C4-2B (cell line): ENCODE data around the gene USP14.
"Not testable (repeated sequence)": the region's sequence is repeated elsewhere in the genome, so short reads cannot be mapped to it uniquely, and the experiment has no call there.

Experiments
- H3K27ac ChIP-seq: fragments of 450-650 bp; 2 replicates; pipeline ENCODE4 v1.5.1; 2017
- CTCF ChIP-seq: fragments of 450-650 bp; conservative IDR thresholded peaks from 2 replicates; pipeline ENCODE4 v1.5.1; 2017; ENCODE audit warnings: mild to moderate bottlenecking
- ZFX ChIP-seq: fragments of 450-650 bp; IDR thresholded peaks from 2 replicates; pipeline ENCODE4 v1.6.1; 2017

The USP14 gene

DNA sequence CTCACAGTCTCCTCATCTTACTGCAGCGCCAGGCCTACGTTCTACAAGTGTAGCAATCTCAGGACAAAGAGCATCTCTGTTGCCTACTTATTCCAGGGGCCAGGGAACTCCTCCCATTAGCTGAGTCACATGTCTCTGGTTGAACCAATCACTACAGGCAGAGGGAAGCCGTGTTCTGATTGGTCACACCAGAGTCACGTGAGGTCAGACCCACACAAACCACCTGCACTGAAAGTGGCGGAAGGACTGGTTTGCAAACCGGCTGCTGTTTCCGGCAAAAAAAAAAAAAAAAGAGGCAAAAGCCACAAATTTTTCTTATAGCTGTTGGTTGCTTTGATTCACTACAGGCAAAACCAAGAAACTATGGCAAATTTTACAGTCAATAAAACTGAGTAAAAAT, 21.9 kb upstream of the USP14 start:
- H3K27ac ChIP-seq = no peak overlapping the region
- TF ChIP-seq CTCF (no peak), ZFX (no peak)

- H3K27ac ChIP-seq = no peak overlapping the region
- TF ChIP-seq CTCF = no peak
- no peak for TF ChIP-seq ZFX
Measured at GRCh38 chr18:137327-137726, 21.0 kb upstream of the USP14 start.

GRCh38 chr18:140670-141266, 17.6 kb upstream of the USP14 start:
- TF ChIP-seq ZFX (no peak), CTCF (no peak)
- no peak overlapping the region for H3K27ac ChIP-seq

- H3K27ac ChIP-seq = not testable (repeated sequence)
Measured at GRCh38 chr18:142624-143296, 15.6 kb upstream of the USP14 start.

DNA sequence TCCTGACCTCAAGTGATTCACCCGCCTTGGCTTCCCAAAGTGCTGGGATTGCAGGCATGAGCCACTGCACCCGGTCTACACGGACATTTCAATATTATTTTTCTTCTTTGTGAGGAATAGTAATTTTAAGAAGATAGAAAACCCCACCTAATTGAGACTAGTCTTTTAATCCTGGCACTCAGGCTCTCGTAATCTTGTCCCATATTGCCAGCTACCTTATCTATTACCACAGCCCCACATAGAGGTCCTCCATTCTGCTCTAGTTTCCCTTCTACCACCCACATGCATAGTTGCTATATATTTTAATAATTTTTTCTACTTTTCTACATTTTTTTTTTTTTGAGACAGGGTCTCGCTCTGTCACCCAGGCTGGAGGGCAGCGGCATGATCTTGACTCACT, 9.5 kb upstream of the USP14 start:
- TF ChIP-seq CTCF = no peak
- H3K27ac ChIP-seq = no peak overlapping the region

DNA sequence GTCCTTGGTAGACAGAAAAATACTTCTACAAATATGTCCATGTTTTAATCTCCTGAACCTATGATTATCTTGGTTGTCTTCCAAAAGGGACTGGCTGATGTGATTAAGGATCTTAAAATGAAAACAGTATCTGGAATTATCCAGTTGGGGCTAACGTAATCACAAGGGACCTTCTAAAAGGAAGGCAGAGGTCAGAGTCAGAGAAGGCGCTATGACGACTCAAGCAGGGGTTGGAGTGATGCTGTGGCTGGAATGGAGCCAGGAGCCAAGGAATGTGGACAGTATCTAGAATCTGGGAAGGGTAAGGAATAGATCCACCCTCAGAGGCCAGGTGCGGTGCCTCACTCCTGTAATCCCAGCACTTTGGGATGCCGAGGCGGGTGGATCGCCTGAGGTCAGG, 4.2 kb upstream of the USP14 start:
- no peak for TF ChIP-seq ZFX
- TF ChIP-seq CTCF = no peak
- no peak overlapping the region for H3K27ac ChIP-seq

GRCh38 chr18:155688-156087, 2.7 kb upstream of the USP14 start:
- H3K27ac ChIP-seq = no peak overlapping the region
- TF ChIP-seq CTCF (no peak), ZFX (no peak)
